Kidney (tissue), 14 donors: ENCODE data around the gene KRTAP4-11. TPM values are rescaled to one million over a fixed set of nuclear protein-coding genes. Genes with fewer than 3 reads are reported as not detected.
"Not testable (repeated sequence)": the region's sequence is repeated elsewhere in the genome, so short reads cannot be mapped to it uniquely, and the experiment has no call there.

Experiments
- DNase-seq, 5 donors: peaks; one replicate each; pipeline ENCODE4 v3.0.0-alpha.2; 2013 to 2020
- FAIRE-seq: peaks from 2 replicates; lab custom pipeline; 2012; peaks lifted over from hg19 to GRCh38; lab: Jason Lieb, UNC
- H3K27ac ChIP-seq, 2 donors: one replicate each; pipeline ENCODE4 v1.7.0; 2013; ENCODE audit warnings: low read depth in 2 of 2, low read length in 2 of 2, inconsistent platforms in 1 of 2
- H3K27me3 ChIP-seq: one replicate; pipeline ENCODE4 v1.7.1; 2013; ENCODE audit warnings: low read length, inconsistent platforms; ENCODE audit not compliant: control insufficient read depth, insufficient read depth
- H3K36me3 ChIP-seq, 3 donors: one replicate each; pipeline versions ENCODE4 v1.7.0 to v1.7.1; 2013; ENCODE audit warnings: low read length in 3 of 3, control low read depth in 1 of 3, inconsistent platforms in 1 of 3; ENCODE audit not compliant: insufficient read depth in 3 of 3, control insufficient read depth in 2 of 3
- H3K4me1 ChIP-seq, 3 donors: one replicate each; pipeline versions ENCODE4 v1.7.0 to v1.7.1; 2013; ENCODE audit warnings: low read length in 3 of 3, inconsistent platforms in 1 of 3, low read depth in 1 of 3; ENCODE audit not compliant: control insufficient read depth in 2 of 3, insufficient read depth in 2 of 3
- H3K4me3 ChIP-seq, 3 donors: one replicate each; pipeline versions ENCODE4 v1.7.0 to v1.8.1; 2013; ENCODE audit warnings: low read length in 3 of 3, control low read depth in 1 of 3, inconsistent platforms in 1 of 3
- H3K9ac ChIP-seq, 3 donors: one replicate each; pipeline versions ENCODE4 v1.7.0 to v1.7.1; 2013; ENCODE audit warnings: low read length in 3 of 3, control low read depth in 1 of 3, inconsistent platforms in 1 of 3
- H3K9me3 ChIP-seq, 3 donors: one replicate each; pipeline versions ENCODE4 v1.7.0 to v1.7.1; 2013; ENCODE audit warnings: low read length in 3 of 3, control low read depth in 1 of 3, inconsistent platforms in 1 of 3; ENCODE audit not compliant: control insufficient read depth in 2 of 3, insufficient read depth in 1 of 3
- intact Hi-C: fragments of 100-400 bp; cut with DNase I; formaldehyde crosslinking; loops from one replicate; pipeline ENCODE4 v1.11.1; 2022
- polyA plus RNA-seq: library from polyadenylated mRNA; stranded (reverse); fragments of 350-450 nt; fragmentation: Illumina TruSeq; extraction: RNeasy Lipid Tissue Mini Kit (QIAGEN cat#74804); gene quantifications from one replicate; pipeline ENCODE4 v1.2.3, GENCODE V29; 2014; ENCODE audit warnings: low read depth, low replicate concordance; ENCODE audit not compliant: insufficient read depth
- total RNA-seq: library from RNA; stranded (reverse); fragmentation: NEBNext Ultra II Directional; extraction: Animal tissue kit (Norgen Biotek cat#: 25700); gene quantifications from one replicate; pipeline ENCODE4 v1.2.1, GENCODE V29; 2021
- TF ChIP-seq, protein P1 (sequence below): IDR thresholded peaks from 3 replicates; pipeline ENCODE4 v1.5.1; 2012; ENCODE audit warnings: mild to moderate bottlenecking, moderate library complexity, borderline replicate concordance; ENCODE audit not compliant: insufficient read depth; ENCODE audit errors: extremely low read depth
- donor health status: control.
- donor health status: control.
- donor health status: control.
- donor health status: control.
- donor health status: control.
- donor health status: DM: yes; HTN: yes; CAD: no.
- donor health status: Normal renal cell carcinoma (clear cell type).

KRTAP4-11 gene
- total and polyA plus RNA-seq, 2 donors from 2014 or later = not detected

DNA sequence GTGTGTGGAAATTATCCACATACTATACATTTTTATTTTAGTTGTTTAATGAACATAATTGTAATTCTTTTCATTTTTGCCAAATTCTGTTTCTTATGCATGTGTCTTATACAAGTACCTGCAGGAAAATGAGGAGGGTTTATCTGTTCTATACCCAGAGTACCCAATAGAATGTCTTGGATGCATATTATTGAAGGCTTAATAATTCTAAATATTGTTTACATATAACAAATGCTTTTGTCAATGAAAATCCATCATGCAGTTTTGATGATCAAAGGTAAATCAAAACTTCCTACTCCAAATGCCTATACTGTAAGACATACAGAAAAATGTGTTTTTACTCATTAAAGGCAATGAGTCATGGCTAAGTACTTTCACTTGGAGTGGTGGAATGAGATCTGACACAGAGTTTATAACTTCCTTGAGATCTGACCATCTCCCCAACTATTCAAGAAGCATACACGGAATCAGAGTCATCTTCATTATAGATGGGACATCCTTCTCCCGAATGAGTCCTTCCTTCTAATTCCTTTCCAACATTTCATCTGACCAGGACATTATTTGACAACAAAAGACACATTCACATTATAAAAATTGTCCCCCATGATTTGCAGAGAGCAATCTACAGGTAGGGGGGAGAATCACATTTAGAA is 13.7 kb downstream of the KRTAP4-11 start:
- H3K9me3 ChIP-seq, H3K4me3 ChIP-seq, H3K4me1 ChIP-seq, H3K36me3 ChIP-seq, DNase-seq, intact Hi-C loops, H3K27me3 ChIP-seq, H3K27ac ChIP-seq, H3K9ac ChIP-seq: not testable (repeated sequence)
- FAIRE-seq = peak; percentile 13

DNA sequence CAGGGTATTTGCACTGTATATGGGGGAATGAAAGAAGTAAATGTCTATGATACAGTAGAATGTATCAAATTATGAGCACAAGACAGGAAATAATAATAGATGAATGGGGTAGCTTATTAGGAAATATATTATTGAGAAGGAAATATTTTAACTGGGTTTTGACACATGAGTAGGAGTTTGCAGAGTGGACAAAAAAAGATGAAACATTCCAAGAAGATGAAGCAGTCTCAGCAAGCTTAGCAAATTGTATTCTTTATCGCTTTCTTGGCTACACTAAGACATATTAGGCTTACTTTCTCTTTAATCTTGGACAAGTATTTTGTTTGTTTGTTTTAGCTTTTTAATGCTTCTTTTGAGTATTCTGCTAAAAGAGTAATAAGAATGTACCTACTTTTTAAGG is 14.3 kb downstream of the KRTAP4-11 start:
- TF ChIP-seq, protein P1, sequence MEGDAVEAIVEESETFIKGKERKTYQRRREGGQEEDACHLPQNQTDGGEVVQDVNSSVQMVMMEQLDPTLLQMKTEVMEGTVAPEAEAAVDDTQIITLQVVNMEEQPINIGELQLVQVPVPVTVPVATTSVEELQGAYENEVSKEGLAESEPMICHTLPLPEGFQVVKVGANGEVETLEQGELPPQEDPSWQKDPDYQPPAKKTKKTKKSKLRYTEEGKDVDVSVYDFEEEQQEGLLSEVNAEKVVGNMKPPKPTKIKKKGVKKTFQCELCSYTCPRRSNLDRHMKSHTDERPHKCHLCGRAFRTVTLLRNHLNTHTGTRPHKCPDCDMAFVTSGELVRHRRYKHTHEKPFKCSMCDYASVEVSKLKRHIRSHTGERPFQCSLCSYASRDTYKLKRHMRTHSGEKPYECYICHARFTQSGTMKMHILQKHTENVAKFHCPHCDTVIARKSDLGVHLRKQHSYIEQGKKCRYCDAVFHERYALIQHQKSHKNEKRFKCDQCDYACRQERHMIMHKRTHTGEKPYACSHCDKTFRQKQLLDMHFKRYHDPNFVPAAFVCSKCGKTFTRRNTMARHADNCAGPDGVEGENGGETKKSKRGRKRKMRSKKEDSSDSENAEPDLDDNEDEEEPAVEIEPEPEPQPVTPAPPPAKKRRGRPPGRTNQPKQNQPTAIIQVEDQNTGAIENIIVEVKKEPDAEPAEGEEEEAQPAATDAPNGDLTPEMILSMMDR = no peak
- no peak for DNase-seq
- FAIRE-seq = no peak
- no peak overlapping the region for H3K9ac ChIP-seq
- H3K9me3 ChIP-seq = no peaks in the 10 kb centered on the region
- no peak overlapping the region for H3K27ac ChIP-seq
- no peaks in the 10 kb centered on the region for H3K36me3 ChIP-seq
- H3K4me1 ChIP-seq = no peaks in the 10 kb centered on the region
- H3K4me3 ChIP-seq = no peak overlapping the region
- intact Hi-C loops = no loop called here
- no peaks in the 10 kb centered on the region for H3K27me3 ChIP-seq

DNA sequence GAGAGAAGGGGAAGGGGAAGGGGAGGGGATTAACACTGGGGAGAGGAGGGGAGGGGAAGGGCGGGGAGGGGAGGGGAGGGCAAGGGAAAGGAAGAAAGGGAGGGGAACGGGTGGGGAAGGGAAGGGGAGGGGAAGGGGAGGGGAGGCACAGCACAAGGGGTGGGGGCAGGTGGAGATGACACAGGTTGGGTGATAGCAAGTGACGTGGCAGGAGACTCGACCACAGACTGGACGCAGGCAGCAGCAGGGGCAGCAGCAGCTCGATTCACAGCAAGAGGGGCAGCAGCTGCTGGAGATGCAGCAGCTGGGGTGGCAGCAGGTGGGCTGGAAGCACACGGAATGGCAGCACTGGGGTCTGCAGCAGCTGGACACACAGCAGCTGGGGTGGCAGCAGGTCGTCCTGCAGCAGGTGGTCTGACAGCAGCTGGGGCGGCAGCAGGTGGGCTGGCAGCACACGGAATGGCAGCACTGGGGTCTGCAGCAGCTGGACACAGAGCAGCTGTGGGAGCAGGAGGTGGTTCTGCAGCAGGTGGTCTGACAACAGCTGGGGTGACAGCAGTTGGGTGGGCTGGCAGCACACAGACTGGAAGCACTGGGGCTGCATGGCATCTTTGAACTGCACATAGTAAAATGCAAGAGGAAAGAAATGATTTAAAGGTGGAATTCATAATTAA is 16.4 kb downstream of the KRTAP4-11 start, which contains the start of gene KRTAP4-16:
Gene KRTAP4-16 (minus strand): TSS at position 624 of the 674 bp plus-strand sequence. CDS start 0 bp downstream, at position 624.
- Histone ChIP-seq H3K9ac (no peak within 1 kb of the TSS), H3K4me1 (no peaks in the 10 kb centered on the region), H3K36me3 (no peaks in the 10 kb centered on the region), H3K27ac (no peak within 1 kb of the TSS), H3K4me3 (no peak within 1 kb of the TSS), H3K27me3 (no peaks in the 10 kb centered on the region), H3K9me3 (no peaks in the 10 kb centered on the region)
- DNase-seq (no peak), FAIRE-seq (no peak)
- intact Hi-C loops = no loop called here
- TF ChIP-seq, protein P1 = no peak

DNA sequence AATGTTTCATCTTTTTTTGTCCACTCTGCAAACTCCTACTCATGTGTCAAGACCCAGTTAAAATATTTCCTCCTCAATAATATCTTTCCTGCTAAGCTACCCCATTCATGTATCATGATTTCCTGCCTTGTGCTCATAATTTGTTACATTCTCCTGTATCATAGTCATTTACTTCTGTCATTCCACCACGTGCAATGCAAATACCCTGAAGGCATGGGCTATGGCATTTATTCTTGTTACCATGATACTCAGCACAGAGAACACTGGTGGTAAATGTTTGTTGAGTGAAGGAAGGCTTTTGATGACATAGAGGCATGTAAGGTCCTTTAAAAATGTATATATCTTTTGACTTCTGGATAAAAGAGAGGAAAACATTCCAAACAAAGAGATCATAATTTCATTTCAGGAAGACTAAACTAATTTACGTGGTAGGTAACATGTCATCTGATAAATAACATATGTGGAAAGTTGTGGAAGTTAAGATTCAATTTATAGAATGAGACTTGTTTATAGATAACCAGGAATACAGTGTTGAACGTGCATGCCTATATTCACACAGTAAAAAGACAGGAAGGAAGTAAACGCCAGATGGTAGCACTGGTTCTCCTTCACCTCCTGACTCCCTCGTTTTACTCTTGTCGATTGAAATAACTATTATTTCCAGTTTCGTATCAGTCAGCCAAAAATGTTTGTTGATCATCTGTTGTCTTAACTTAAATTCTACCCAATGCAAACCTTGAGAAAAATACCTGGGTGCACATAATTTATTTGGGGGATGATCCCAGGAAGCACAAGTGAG is 18.3 kb downstream of the KRTAP4-11 start:
- intact Hi-C loops, FAIRE-seq: not testable (repeated sequence)

More for the DNA sequence above, 18.3 kb downstream of the KRTAP4-11 start:
- not testable (repeated sequence) for H3K4me3 ChIP-seq, H3K27ac ChIP-seq, H3K9me3 ChIP-seq, H3K27me3 ChIP-seq, H3K4me1 ChIP-seq, H3K36me3 ChIP-seq, DNase-seq, H3K9ac ChIP-seq
